Measurements from ENCODE around the gene ADAMTSL4.
"Not testable (repeated sequence)": the region's sequence is repeated elsewhere in the genome, so short reads cannot be mapped to it uniquely, and the experiment has no call there.

ADAMTSL4 gene

DNA sequence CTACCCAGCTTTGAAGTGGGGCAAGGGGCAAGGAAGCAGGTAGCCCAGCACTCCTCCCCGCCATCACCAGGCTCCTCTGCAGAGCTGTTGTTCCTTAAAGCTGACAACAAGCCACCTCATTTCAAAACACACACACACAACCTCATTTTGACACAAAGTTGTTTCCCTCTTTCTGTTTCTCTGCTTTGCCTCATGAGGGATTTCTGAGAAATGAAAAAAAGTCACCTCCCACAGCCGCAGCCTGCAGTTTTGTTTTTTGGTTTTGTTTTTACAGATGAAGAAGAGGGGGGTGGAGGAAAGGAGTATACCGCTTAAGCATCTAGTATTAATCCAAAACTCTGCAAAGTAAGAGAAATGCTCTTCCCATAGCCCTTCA lies 18.1 kb downstream of the ADAMTSL4 start:
- no peak for DNase-seq (ENCODE audit: low read depth, low spot score)

DNA sequence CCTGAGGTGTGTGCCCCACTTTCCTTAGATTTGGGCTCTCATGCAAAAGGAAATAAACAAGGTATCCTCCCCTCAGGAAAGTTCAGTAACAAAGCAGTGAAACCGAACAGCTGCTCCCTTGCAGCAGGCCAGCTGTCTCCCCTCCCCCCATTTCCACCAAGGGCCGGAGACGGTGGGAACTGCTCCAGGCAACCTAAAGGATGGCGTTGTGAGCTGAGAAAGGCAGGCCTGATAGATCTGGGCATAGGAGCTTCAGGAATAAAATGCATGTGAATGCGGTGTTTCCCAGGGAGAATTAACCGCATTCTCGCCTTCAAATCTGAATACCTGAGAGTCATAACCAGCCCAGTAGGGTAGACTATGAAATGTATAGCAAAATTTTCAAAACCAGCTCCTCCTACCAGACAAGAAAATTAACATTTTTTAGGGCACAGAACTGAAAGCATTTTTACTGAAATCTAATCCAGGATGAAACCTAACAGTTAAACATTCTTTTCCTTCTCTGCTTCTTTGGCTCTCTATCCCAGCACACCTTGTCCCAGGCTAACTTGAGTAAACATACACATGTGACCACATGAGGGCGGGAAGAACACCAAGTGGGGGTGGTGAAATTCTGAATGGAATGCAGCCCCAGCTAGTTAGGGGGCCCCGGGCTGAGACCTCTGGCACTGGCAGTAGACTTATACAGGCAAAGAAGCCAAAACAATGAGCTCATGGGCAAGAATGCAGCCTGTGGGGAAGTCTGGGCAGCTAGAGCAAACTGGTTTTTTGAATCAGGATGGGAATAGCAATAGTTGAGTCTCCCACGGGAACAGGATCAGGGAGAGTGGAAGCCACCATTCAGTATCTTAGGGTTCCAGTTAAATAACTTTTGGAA lies 18.7 kb downstream of the ADAMTSL4 start:
- DNase-seq (ENCODE audit: low read depth, low spot score): peak; percentile 96

GRCh38 chr1:150568594-150568966 lies 19.4 kb downstream of the ADAMTSL4 start:
- no peak for DNase-seq (ENCODE audit: low read depth, low spot score)

DNA sequence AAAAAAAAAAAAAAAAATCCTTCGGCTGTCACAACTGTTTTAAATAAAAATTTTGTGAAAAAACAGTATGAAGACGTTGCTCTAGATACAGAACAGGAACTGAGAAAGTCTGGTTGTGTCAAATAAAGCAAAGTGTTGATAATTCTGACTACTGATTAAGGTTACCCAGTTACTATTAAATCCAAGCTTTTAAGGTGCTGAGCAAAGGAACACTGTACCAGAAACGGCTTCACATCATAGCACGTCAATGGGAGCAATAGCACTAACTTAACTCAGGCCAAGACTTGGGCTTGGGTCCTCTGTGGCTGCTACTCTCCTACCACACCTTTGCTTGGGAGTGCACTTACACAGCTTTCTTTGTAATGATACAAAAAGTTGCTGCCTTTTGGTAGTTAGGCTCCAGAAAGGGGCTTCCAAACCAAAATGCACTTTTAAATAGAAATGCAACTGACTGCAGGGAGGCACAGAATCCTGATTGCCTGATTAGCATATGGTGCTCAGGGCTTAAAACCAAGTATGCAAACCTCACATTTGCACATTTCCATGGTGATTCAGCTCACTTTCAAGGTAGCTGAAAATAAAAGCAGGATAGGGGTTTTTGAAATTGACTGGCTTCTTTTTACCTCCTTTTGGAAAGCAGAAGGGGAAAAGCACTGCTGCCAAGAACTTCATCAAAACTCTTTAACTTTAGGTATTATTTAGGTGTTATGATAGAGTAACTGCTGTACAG lies 23.9 kb downstream of the ADAMTSL4 start:
- DNase-seq (ENCODE audit: low read depth, low spot score): no peak

GRCh38 chr1:150573648-150574071 lies 24.5 kb downstream of the ADAMTSL4 start:
- DNase-seq (ENCODE audit: low read depth, low spot score): not testable (repeated sequence)

DNA sequence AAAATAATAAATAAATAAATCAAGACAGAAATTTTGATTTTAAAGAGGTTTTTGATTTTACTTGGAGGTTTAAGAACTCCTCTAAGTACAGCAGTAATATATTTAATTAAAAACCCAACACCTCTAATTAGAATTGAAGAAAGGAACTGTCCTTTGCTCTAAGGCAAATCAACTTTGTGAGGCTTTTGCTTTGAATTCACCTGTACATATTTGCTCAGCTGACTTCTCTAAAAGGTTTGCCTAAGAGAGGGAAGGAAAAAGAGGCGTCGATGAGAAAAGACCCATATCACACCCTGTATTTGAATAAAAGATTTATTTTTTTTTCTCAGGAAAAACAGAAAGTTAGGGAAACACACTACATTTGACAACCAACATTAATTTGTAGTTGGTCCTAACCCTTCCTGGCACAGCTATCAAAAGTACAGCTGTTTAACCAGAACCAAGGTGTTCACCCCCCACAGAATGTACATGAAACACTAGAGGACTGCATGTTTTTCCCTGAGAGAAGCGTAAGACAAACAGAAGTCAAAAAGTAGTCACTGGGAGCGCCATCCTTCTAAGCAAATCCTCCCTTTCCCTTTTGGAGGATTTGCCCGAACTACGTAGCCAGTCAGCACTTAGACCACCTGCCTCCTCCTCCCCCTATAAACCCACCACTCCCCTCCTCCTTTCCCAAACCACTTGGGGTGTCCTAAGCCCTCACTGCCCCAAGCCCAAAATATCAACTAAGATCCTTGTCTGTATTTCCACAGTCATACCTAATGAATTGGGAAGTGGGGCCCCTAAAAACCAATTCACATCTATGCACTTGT lies 25.3 kb downstream of the ADAMTSL4 start:
- no peak for DNase-seq (ENCODE audit: low read depth, low spot score)

GRCh38 chr1:150575072-150575489 lies 25.9 kb downstream of the ADAMTSL4 start:
- no peak for DNase-seq (ENCODE audit: low read depth, low spot score)

GRCh38 chr1:150575518-150576366 lies 26.5 kb downstream of the ADAMTSL4 start:
- no peak for DNase-seq (ENCODE audit: low read depth, low spot score)

GRCh38 chr1:150576367-150576711 lies 27.1 kb downstream of the ADAMTSL4 start:
- no peak for DNase-seq (ENCODE audit: low read depth, low spot score)

DNA sequence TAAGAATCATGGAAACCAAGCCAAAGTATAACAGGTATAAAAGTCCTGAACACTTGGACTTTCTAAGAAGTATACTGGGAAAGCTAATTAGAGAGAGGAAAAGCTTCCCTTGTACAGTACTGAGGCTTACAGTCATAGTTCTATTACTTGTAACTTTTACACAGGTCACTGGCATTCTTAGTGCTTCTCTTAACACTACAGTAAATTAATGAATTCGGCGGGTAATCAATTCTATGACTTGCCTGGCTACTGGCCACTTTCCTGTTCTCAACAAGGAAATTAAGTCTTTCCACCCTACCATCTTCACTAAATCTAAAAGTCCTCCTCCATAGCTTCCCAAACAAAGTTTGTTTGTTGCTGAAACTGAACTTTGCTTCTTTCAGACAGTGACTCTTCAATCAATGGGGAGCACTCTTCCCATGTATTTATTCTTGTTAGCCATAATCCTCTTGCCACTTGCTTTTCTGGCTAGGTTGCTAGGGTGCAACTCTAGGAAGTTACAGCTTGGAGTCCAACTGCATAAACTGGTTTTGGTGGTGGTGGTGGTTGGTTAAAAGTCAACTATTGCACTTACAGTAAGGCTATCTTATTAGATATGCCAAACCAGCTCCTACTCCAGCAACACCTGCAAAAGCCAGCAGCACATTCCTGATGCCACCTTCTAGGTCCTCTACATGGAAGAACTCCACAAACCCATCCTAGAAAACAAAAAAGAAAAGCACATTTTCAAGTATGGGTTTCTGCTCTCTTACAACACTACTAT lies 27.8 kb downstream of the ADAMTSL4 start:
- DNase-seq (ENCODE audit: low read depth, low spot score): no peak

- no peak for DNase-seq (ENCODE audit: low read depth, low spot score)
Measured at GRCh38 chr1:150577557-150578271, 28.5 kb downstream of the ADAMTSL4 start.

DNA sequence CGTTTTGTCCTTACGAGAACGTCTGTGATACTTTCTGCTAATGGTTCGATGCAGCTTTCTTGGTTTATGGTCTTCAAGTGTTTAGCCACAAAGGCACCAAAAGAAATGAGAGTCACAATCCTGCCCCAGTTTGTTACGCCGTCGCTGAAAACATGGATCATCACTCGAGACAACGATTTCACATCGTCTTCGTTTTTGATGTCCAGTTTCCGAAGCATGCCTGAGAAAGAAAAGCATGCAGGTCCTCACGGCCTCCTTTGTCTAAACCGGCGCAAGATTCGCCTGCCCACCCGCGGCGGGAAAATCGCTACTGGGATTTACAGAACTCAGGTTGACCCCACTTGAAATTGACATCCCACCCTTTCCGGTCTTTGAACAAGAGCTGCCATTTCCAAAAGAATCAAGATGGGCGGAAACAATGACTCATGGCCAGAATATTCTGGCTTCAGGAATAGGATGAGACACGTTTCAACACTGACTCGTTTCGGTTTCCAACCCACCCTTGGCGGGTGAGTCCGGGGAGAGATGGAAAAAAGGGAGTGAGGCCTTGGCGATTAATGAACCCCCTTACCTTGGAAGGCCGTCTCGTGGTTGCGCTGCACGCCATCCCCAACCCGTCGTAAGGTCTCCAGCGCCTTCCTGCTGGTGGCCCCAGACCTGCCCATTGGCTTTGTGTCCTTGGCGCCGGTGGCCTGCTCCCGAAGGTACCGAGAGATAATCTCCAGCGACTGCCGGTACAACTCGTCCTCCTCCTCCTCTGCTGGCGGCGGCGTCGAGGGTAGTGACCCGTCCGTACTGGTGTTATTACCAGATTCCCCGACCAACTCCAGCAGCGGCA lies 29.3 kb downstream of the ADAMTSL4 start:
- peak; percentile 53 for DNase-seq (ENCODE audit: low read depth, low spot score)

- DNase-seq (ENCODE audit: low read depth, low spot score): peak; percentile 91
Measured at GRCh38 chr1:150579110-150579944, 30.1 kb downstream of the ADAMTSL4 start, which contains the start of gene MCL1. TSS of gene MCL1 (minus strand) at chr1:150579610. CDS start at chr1:150579530, 80 bp downstream.

DNA sequence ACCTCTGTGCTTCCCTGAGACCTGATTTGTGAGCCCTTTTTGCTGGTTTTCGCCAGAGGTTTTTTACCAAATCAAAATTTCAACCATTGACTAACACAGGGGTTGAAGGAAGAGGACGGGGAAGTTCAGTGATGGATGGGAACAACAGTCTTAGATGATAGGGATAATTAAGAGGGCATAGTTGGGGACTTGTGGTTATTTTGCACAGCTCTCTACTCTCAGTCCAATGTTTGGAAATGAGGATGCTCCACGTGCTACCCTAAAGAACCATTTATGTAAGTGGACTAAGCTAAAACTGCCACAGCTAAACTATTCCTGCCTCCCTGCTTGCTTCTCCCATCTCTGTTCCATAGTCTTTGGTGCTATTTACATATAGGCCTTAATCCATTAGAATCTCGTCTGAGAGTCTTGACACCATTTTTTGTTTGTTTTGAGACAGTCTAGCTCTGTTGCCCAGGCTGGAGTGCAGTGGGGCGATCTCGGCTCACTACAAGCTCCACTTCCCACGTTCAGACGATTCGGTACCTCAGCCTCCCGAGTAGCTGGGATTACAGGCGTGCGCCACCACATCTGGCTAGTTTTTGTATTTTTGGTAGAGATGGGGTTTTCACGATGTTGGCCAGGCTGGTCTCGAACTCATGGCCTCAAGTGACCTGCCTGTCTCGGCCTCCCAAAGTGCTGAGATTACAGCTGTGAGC lies 30.9 kb downstream of the ADAMTSL4 start:
- DNase-seq (ENCODE audit: low read depth, low spot score): no peak

- DNase-seq (ENCODE audit: low read depth, low spot score): not testable (repeated sequence)
Measured at GRCh38 chr1:150580966-150581365, 31.8 kb downstream of the ADAMTSL4 start.

DNA sequence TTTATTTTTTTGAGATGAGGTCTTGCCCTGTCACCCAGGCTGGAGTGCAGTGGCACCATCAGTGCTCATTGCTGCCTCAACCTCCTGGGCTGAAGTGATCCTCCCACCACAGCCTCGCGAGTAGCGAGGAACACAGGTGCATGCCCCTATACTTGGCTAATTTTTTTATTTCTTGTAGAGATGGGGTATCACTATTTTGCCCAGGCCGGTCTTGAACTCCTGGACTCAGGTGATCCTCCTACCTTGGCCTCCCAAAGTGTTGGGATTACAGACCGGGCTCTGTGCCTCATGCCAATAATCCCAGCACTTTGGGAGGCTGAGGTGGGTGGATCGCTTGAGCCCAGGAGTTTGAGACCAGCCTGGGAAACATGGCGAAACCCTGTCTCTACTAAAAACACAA lies 32.2 kb downstream of the ADAMTSL4 start:
- DNase-seq (ENCODE audit: low read depth, low spot score): not testable (repeated sequence)

DNA sequence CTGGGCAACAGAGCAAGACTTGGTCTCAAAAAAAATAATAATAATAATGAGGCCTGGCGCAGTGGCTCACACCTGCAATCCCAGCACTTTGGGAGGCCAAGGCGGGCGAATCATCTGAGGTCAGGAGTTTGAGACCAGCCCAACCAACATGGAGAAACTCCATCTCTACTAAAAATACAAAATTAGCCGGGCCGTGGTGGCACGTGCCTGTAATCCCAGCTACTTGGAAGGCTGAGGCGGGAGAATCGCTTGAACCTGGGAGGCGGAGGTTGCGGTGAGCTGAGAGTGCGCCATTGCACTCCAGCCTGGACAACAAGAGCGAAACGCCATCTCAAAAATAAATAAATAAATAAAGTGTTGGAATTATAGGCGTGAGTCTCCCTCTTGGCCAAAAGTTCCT lies 32.8 kb downstream of the ADAMTSL4 start:
- not testable (repeated sequence) for DNase-seq (ENCODE audit: low read depth, low spot score)

Data from smooth muscle cell of the brain vasculature (primary cell).